GM12872 (cell line): Measurements from ENCODE around the gene GTF3C5.

Source experiments
- CTCF ChIP-seq: IDR thresholded peaks from 3 replicates; pipeline ENCODE4 v1.5.1; 2011; ENCODE audit warnings: low read depth, mild to moderate bottlenecking, low read length, moderate library complexity; ENCODE audit not compliant: insufficient read depth

Gene GTF3C5

GRCh38 chr9:133002147-133003070 lies 28.4 kb upstream of the GTF3C5 start:
- no peak for TF ChIP-seq CTCF

GRCh38 chr9:133003071-133003461 lies 27.7 kb upstream of the GTF3C5 start:
- no peak for TF ChIP-seq CTCF

- TF ChIP-seq CTCF: no peak
These were observed 27.1 kb upstream of the GTF3C5 start for GRCh38 chr9:133003671-133004090.

- TF ChIP-seq CTCF: no peak
These were observed 26.5 kb upstream of the GTF3C5 start for GRCh38 chr9:133004091-133004998.

GRCh38 chr9:133004999-133005760 lies 25.6 kb upstream of the GTF3C5 start:
- no peak for TF ChIP-seq CTCF

GRCh38 chr9:133005957-133006356 lies 24.8 kb upstream of the GTF3C5 start:
- no peak for TF ChIP-seq CTCF
